H1 (cell line): ENCODE measurements around the gene OTOF. TPM values are rescaled to one million over a fixed set of nuclear protein-coding genes. Genes with fewer than 3 reads are reported as not detected.

ENCODE experiments used
- CTCF ChIA-PET: fragments of 300-600 bp; sonication (Branson Sonifier 250); formaldehyde crosslinking; loops from one replicate; lab custom pipeline; 2021; ENCODE audit not compliant: partially characterized antibody; lab: Charles Lee
- POLR2A ChIA-PET: fragments of 300-600 bp; sonication (Branson Sonifier 250); formaldehyde crosslinking; loops from one replicate; lab custom pipeline; 2021; ENCODE audit warnings: inconsistent platforms; ENCODE audit not compliant: partially characterized antibody; lab: Charles Lee
- DNase-seq, 2 experiments: peaks; one replicate each; pipeline versions ENCODE4 v3.0.0 to v3.0.0-alpha.2; 2010 to 2022; ENCODE audit warnings: low spot score in 2 of 2, low read depth in 1 of 2, mixed read lengths in 1 of 2
- FAIRE-seq: peaks from 2 replicates; lab custom pipeline; 2011; peaks lifted over from hg19 to GRCh38; lab: Jason Lieb, UNC
- H2AFZ ChIP-seq: 2 replicates; pipeline ENCODE4 v1.8.1; 2012; ENCODE audit warnings: low read length, inconsistent platforms
- H2AK5ac ChIP-seq: 2 replicates; pipeline ENCODE4 v1.6.1; 2013; ENCODE audit warnings: low read depth, low read length
- H2BK120ac ChIP-seq: replicated peaks from 2 replicates; pipeline ENCODE3; 2013; ENCODE audit warnings: low read depth, low read length, inconsistent platforms
- H2BK12ac ChIP-seq: 2 replicates; pipeline ENCODE4 v1.6.1; 2013; ENCODE audit warnings: low read depth, low read length
- H2BK15ac ChIP-seq: 2 replicates; pipeline ENCODE4 v1.6.1; 2013; ENCODE audit warnings: low read length
- H2BK20ac ChIP-seq: 2 replicates; pipeline ENCODE4 v1.6.1; 2013; ENCODE audit warnings: low read length
- H2BK5ac ChIP-seq: 2 replicates; pipeline ENCODE4 v1.6.1; 2013; ENCODE audit warnings: low read depth, low read length
- H3K14ac ChIP-seq: 2 replicates; pipeline ENCODE4 v1.6.1; 2013; ENCODE audit warnings: inconsistent platforms; ENCODE audit not compliant: insufficient read length
- H3K18ac ChIP-seq: 2 replicates; pipeline ENCODE4 v1.6.1; 2013; ENCODE audit warnings: low read length; ENCODE audit errors: extremely low read depth
- H3K23ac ChIP-seq: 2 replicates; pipeline ENCODE4 v1.6.1; 2013; ENCODE audit warnings: inconsistent platforms; ENCODE audit not compliant: insufficient read length
- H3K23me2 ChIP-seq: 2 replicates; pipeline ENCODE4 v1.6.1; 2013; ENCODE audit warnings: low read depth, low read length
- H3K27ac ChIP-seq: 2 replicates; pipeline ENCODE4 v1.6.1; 2011; ENCODE audit warnings: low read depth, low read length, inconsistent platforms
- H3K27me3 ChIP-seq, 4 experiments: replicated peaks in 1 of 4; 1 replicate in 1 of 4; 2 replicates in 3 of 4; pipeline versions ENCODE4 v1.6.1 to v1.8.1; 2011 to 2013; ENCODE audit warnings: low read length in 3 of 4, mild to moderate bottlenecking in 3 of 4, inconsistent platforms in 2 of 4, mixed read lengths in 2 of 4, moderate library complexity in 1 of 4; ENCODE audit not compliant: control insufficient read depth in 3 of 4, insufficient read depth in 3 of 4; ENCODE audit errors: extremely low read depth in 1 of 4
- H3K36me3 ChIP-seq, 4 experiments: 2 replicates each; pipeline versions ENCODE4 v1.6.1 to v1.8.1; 2011 to 2013; ENCODE audit warnings: mild to moderate bottlenecking in 4 of 4, low read length in 3 of 4, moderate library complexity in 2 of 4, control low read depth in 1 of 4, inconsistent platforms in 1 of 4; ENCODE audit not compliant: insufficient read depth in 4 of 4, control insufficient read depth in 2 of 4
- H3K4ac ChIP-seq: replicated peaks from 2 replicates; pipeline ENCODE3; 2013; ENCODE audit warnings: low read length, low read depth, mixed read lengths, inconsistent platforms; ENCODE audit not compliant: insufficient read length
- H3K4me1 ChIP-seq, 4 experiments: replicated peaks in 1 of 4; 1 replicate in 1 of 4; 2 replicates in 3 of 4; pipeline versions ENCODE4 v1.6.1 to v1.8.1; 2011 to 2013; ENCODE audit warnings: low read length in 3 of 4, inconsistent platforms in 2 of 4, mixed read lengths in 1 of 4; ENCODE audit not compliant: insufficient read depth in 4 of 4, control insufficient read depth in 3 of 4
- H3K4me2 ChIP-seq, 2 experiments: 2 replicates each; pipeline versions ENCODE4 v1.6.1 to v1.8.1; 2011 to 2013; ENCODE audit warnings: low read depth in 2 of 2, low read length in 2 of 2, control low read depth in 1 of 2, inconsistent platforms in 1 of 2, mild to moderate bottlenecking in 1 of 2; ENCODE audit not compliant: insufficient read depth in 1 of 2
- H3K4me3 ChIP-seq, 4 experiments: fragments of 200-600, 300-600 bp in 1 of 4; sonication (generic), shearing (Covaris generic), sonication (Bioruptor Twin) in 1 of 4; 2 replicates each; pipeline versions ENCODE4 v1.5.1 to v1.8.1; 2011 to 2016; ENCODE audit warnings: low read length in 4 of 4, low read depth in 3 of 4, control low read depth in 2 of 4, inconsistent platforms in 2 of 4, mild to moderate bottlenecking in 2 of 4, mixed read lengths in 1 of 4, moderate library complexity in 1 of 4; ENCODE audit not compliant: insufficient read depth in 2 of 4; ENCODE audit errors: extremely low read depth in 1 of 4
- H3K56ac ChIP-seq: replicated peaks from 2 replicates; pipeline ENCODE3; 2013; ENCODE audit warnings: low read depth, mild to moderate bottlenecking, mixed read lengths, low read length, inconsistent platforms; ENCODE audit not compliant: insufficient read length
- H3K79me1 ChIP-seq: 2 replicates; pipeline ENCODE4 v1.6.1; 2013; ENCODE audit warnings: low read depth, low read length, control low read depth
- H3K79me2 ChIP-seq, 2 experiments: 2 replicates each; pipeline versions ENCODE4 v1.6.1 to v1.8.1; 2012 to 2013; ENCODE audit warnings: low read length in 2 of 2, mild to moderate bottlenecking in 2 of 2, inconsistent platforms in 1 of 2; ENCODE audit not compliant: insufficient read depth in 2 of 2, control insufficient read depth in 1 of 2
- H3K9ac ChIP-seq, 4 experiments: replicated peaks in 1 of 4; 1 replicate in 1 of 4; 2 replicates in 3 of 4; pipeline versions ENCODE4 v1.6.1 to v1.8.1; 2011 to 2013; ENCODE audit warnings: low read depth in 3 of 4, low read length in 3 of 4, control low read depth in 2 of 4, mild to moderate bottlenecking in 2 of 4, moderate library complexity in 2 of 4, inconsistent platforms in 1 of 4; ENCODE audit errors: extremely low read depth in 1 of 4
- H3K9me3 ChIP-seq, 2 experiments: 2 replicates each; pipeline versions ENCODE4 v1.6.1 to v1.8.1; 2012 to 2013; ENCODE audit warnings: mild to moderate bottlenecking in 2 of 2, moderate library complexity in 2 of 2, control low read depth in 1 of 2, inconsistent platforms in 1 of 2, low read depth in 1 of 2, low read length in 1 of 2, mixed read lengths in 1 of 2; ENCODE audit not compliant: insufficient read depth in 2 of 2
- H4K20me1 ChIP-seq, 2 experiments: replicated peaks in 1 of 2; 2 replicates each; pipeline versions ENCODE3 to v1.8.1; 2011 to 2013; ENCODE audit warnings: inconsistent platforms in 2 of 2, low read length in 2 of 2, mild to moderate bottlenecking in 1 of 2; ENCODE audit not compliant: insufficient read depth in 2 of 2, control insufficient read depth in 1 of 2
- H4K5ac ChIP-seq: 2 replicates; pipeline ENCODE4 v1.6.1; 2013; ENCODE audit warnings: low read length, low read depth, mixed read lengths, inconsistent platforms; ENCODE audit not compliant: insufficient read length
- H4K8ac ChIP-seq: 2 replicates; pipeline ENCODE4 v1.8.0; 2013; ENCODE audit warnings: mild to moderate bottlenecking, moderate library complexity, low read length, inconsistent platforms; ENCODE audit not compliant: insufficient read depth; ENCODE audit errors: extremely low read depth
- H4K91ac ChIP-seq: replicated peaks from 2 replicates; pipeline ENCODE3; 2013; ENCODE audit warnings: low read length, mixed read lengths, inconsistent platforms; ENCODE audit not compliant: insufficient read length
- BRCA1 ChIP-seq: IDR thresholded peaks from 2 replicates; pipeline ENCODE4 v1.6.1; 2012; ENCODE audit warnings: low read depth, low read length, improper control_type of control experiment
- CBX5 ChIP-seq: fragments of 300-800, 300-1000 bp; sonication (generic); IDR thresholded peaks from 2 replicates; pipeline ENCODE4 v1.7.1; 2016; ENCODE audit warnings: antibody characterized with exemption, low read length, low read depth
- CBX8 ChIP-seq: fragments of 300-800, 300-1000 bp; sonication (generic); IDR thresholded peaks from 2 replicates; pipeline ENCODE4 v1.7.1; 2016; ENCODE audit warnings: low read depth, low read length, borderline replicate concordance
- KDM4A ChIP-seq: IDR thresholded peaks from one replicate; pipeline ENCODE4 v1.7.1; 2012; ENCODE audit warnings: low read depth, mild to moderate bottlenecking, moderate library complexity, low read length, inconsistent platforms; ENCODE audit not compliant: severe bottlenecking
- POLR2AphosphoS5 ChIP-seq: IDR thresholded peaks from 2 replicates; pipeline ENCODE4 v1.6.1; 2011; ENCODE audit warnings: low read depth, low read length
- SP1 ChIP-seq: IDR thresholded peaks from 2 replicates; pipeline ENCODE4 v1.6.1; 2011; ENCODE audit warnings: low read depth, low read length
- YY1 ChIP-seq: IDR thresholded peaks from 2 replicates; pipeline ENCODE4 v1.6.1; 2011; ENCODE audit warnings: low read depth, mild to moderate bottlenecking, low read length
- WGBS, 2 experiments: shearing (Covaris generic) in 1 of 2; methylation state at CpG; one replicate each; pipeline versions ENCODE4 v1.1.6 to v1.1.7; 2013 to 2015; ENCODE audit warnings: low lambda C conversion rate in 2 of 2, mixed read lengths in 2 of 2, inconsistent platforms in 1 of 2, low coverage in 1 of 2, missing lambda C conversion rate in 1 of 2; ENCODE audit not compliant: insufficient replicate concordance in 2 of 2, insufficient coverage in 1 of 2, insufficient read length in 1 of 2; ENCODE audit errors: extremely low coverage in 1 of 2, missing lambda C conversion rate in 1 of 2; 5-methylcytosine and 5-hydroxymethylcytosine counted together
- polyA plus RNA-seq, 7 experiments: library from polyadenylated mRNA; depleted of rRNA in 3 of 7; stranded (reverse) in 5 of 7; unstranded in 2 of 7; fragments of >200 nt in 5 of 7; fragments of 200-250 nt in 2 of 7; gene quantifications; 1 replicate in 5 of 7; 2 replicates in 1 of 7; 4 replicates in 1 of 7; pipeline versions ENCODE4 v1.2.1 to v1.2.3, GENCODE V29; 2011 to 2013; ENCODE audit warnings: missing spikeins in 2 of 7, mixed read lengths in 2 of 7
- total RNA-seq: library from RNA; stranded (reverse); fragmentation: NEBNext Ultra II Directional; extraction: Animal tissue kit (Norgen Biotek cat#: 25700); gene quantifications from 2 replicates; pipeline ENCODE4 v1.2.1, GENCODE V29; 2021

OTOF gene
- total and polyA plus RNA-seq, 2 of the 8 experiments (the other 6 are each of a cell fraction or from before 2014, with no cell fraction given), result 0.06 TPM; not detected in 1

GRCh38 chr2:26479131-26479788, 1.3 kb upstream of the OTOF start:
- DNase-seq (no peak), FAIRE-seq (no peak)
- H2AFZ ChIP-seq, result peak overlapping the region; percentile 84; the same call in 1 of the 2 replicates
- CTCF ChIA-PET, result interaction anchor here (1.7 to 5.5 kb wide), 3 partner anchors 12 to 98 kb away, joined by 5 to 24 read pairs (median 7); no protein-coding TSS in a partner anchor
- peaks cover 5% of the 10 kb centered on the region; the same call in 1 of the 2 replicates for H3K23me2 ChIP-seq
- no peak overlapping the region for H2BK5ac ChIP-seq
- H3K79me2 ChIP-seq, result no peaks in the 10 kb centered on the region
- H4K8ac ChIP-seq, result peak overlapping the region; percentile 51
- no peak overlapping the region for H3K14ac ChIP-seq
- no peak overlapping the region for H2BK15ac ChIP-seq
- H3K4me3 ChIP-seq, result no peak overlapping the region
- H4K5ac ChIP-seq, result no peak overlapping the region
- H3K9me3 ChIP-seq, result no peaks in the 10 kb centered on the region
- no peak overlapping the region for H3K23ac ChIP-seq
- TF ChIP-seq CBX5 (no peak), KDM4A (no peak), SP1 (no peak), YY1 (no peak), POLR2AphosphoS5 (no peak), CBX8 (no peak), BRCA1 (no peak)
- H3K4ac ChIP-seq, result no peak overlapping the region
- no peaks in the 10 kb centered on the region for H3K27me3 ChIP-seq
- H3K79me1 ChIP-seq, result no peaks in the 10 kb centered on the region
- H2AK5ac ChIP-seq, result no peak overlapping the region
- no peak overlapping the region for H4K91ac ChIP-seq
- peaks cover 0 to 7% (median under 1%) of the 10 kb centered on the region in 4 experiments; a peak in 4 of 7 replicates for H3K4me1 ChIP-seq
- H2BK12ac ChIP-seq, result no peak overlapping the region
- H3K56ac ChIP-seq, result no peak overlapping the region
- H3K27ac ChIP-seq, result no peak overlapping the region
- H3K4me2 ChIP-seq, result no peak overlapping the region
- no peak overlapping the region for H3K9ac ChIP-seq
- H3K18ac ChIP-seq, result no peak overlapping the region
- POLR2A ChIA-PET, result interaction anchor here (1.3 kb wide), 1 partner anchor 11 kb away, joined by 3 read pairs; no protein-coding TSS in a partner anchor
- no peaks in the 10 kb centered on the region for H3K36me3 ChIP-seq
- peaks cover 0 to 7% of the 10 kb centered on the region in 2 experiments for H4K20me1 ChIP-seq
- H2BK20ac ChIP-seq, result no peak overlapping the region
- H2BK120ac ChIP-seq, result no peak overlapping the region
- WGBS, 2 experiments, result 89% methylated on average over 19 of the region's 25 CpGs; no CpG with 5 or more reads in 1 of the 2 experiments
